Measurements from ENCODE around the gene ST7L. TPM values are rescaled to one million over a fixed set of nuclear protein-coding genes. Genes with fewer than 3 reads are reported as not detected.
A peak's percentile ranks its signal among the peaks of the same experiment; 100 is the strongest.

Gene ST7L
- total and polyA plus RNA-seq, 2 of the 4 experiments (the other 2 are of a cell fraction): 7.7 to 14.7 TPM

GRCh38 chr1:112501810-112502641 lies 116.9 kb downstream of the ST7L start (continued):
- TF ChIP-seq POLR2A (IDR thresholded peaks at IDR 0.05; ENCODE audit: low read depth, low read length): no peak
- no peak for TF ChIP-seq FOS (IDR thresholded peaks at IDR 0.05; ENCODE audit: low read depth, low read length)
- TF ChIP-seq RAD21 (IDR thresholded peaks at IDR 0.05; ENCODE audit: low read length): peak; percentile 77
- no peak for TF ChIP-seq MAFK (IDR thresholded peaks at IDR 0.05; ENCODE audit: low read depth, low read length)

DNA sequence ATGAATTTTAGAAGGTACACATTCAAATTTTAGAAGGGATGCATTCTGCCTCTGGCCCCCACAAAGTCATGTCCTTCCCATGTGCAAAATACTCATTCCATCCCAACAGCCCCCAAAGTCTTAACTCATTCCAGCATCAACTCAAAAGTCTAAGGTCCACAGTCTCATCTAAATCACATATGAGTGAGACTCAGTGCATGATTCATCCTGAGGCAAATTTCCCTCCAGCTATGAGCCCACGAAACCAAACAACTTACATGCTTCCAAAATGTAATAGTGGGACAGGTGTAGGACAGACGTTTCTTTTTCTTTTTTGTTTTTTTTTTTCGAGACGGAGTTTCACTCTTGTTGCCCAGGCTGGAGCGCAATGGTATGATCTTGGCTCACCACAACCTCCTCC lies 122.7 kb downstream of the ST7L start:
- Histone ChIP-seq H4K8ac (ENCODE audit: low read depth in 2 of 2, low read length in 2 of 2) (no peak overlapping the region), H3K9me1 (ENCODE audit: insufficient read depth, low read length) (no peaks in the 10 kb centered on the region), H3K4me1 (ENCODE audit: control insufficient read depth, insufficient read depth, low read length) (no peaks in the 10 kb centered on the region), H3K56ac (ENCODE audit: extremely low read depth, insufficient read depth, low read length) (no peak overlapping the region), H3K14ac (replicated peaks; ENCODE audit: low read depth, low read length) (no peak overlapping the region), H3K4me2 (ENCODE audit: low read depth, low read length) (no peak overlapping the region), H2AK9ac (replicated peaks; ENCODE audit: low read depth, low read length, poor library complexity) (no peak overlapping the region), H3K18ac (ENCODE audit: low read depth, low read length) (no peak overlapping the region), H3K27me3 (ENCODE audit: control insufficient read depth, insufficient read depth, low read length) (no peaks in the 10 kb centered on the region), H3K27ac (ENCODE audit: insufficient read depth, low read length) (no peak overlapping the region), H4K91ac (ENCODE audit: insufficient read depth, low read depth, low read length) (no peak overlapping the region), H2BK15ac (ENCODE audit: low read depth, low read length) (no peak overlapping the region), H4K20me1 (ENCODE audit: insufficient read depth, low read length) (no peaks in the 10 kb centered on the region), H2BK5ac (ENCODE audit: low read depth, low read length, poor library complexity, severe bottlenecking) (no peak overlapping the region), H3K23ac (ENCODE audit: low read depth, low read length) (no peak overlapping the region), H2BK120ac (ENCODE audit: low read depth, low read length) (no peak overlapping the region), H3K4me3 (ENCODE audit: insufficient read depth, low read depth, low read length) (no peak overlapping the region), H3K36me3 (ENCODE audit: control insufficient read depth, insufficient read depth, low read length) (no peaks in the 10 kb centered on the region), H2BK20ac (ENCODE audit: low read depth, low read length) (no peak overlapping the region), H2AK5ac (ENCODE audit: low read depth, low read length) (no peak overlapping the region), H3K4ac (ENCODE audit: low read depth, low read length) (no peak overlapping the region), H3K79me1 (ENCODE audit: low read depth in 1 of 2, low read length in 2 of 2) (no peaks in the 10 kb centered on the region), H3K9me3 (ENCODE audit: control insufficient read depth, insufficient read depth, low read length) (no peaks in the 10 kb centered on the region), H4K5ac (ENCODE audit: low read depth, low read length) (no peak overlapping the region), H3K9ac (ENCODE audit: low read depth, low read length) (no peak overlapping the region), H2AFZ (replicated peaks; ENCODE audit: low read length, poor library complexity) (no peak overlapping the region)
- in situ Hi-C loops (cut with MboI; ENCODE audit: low sequenced_read_pairs) (no loop called here), intact Hi-C loops (cut with micrococcal nuclease) (no loop called here), dilution Hi-C loops (cut with HindIII; ENCODE audit: low sequenced_read_pairs, unreplicated experiment) (no loop called here)
- no TSS peak for BruUV-seq (replicated peaks)
- CTCF ChIA-PET: no interaction called here
- ATAC-seq (ENCODE audit: low read depth): peak; percentile 40; the same call in 1 of the 2 replicates
- WGBS, 2 experiments (ENCODE audit: extremely low coverage in 2 of 2, insufficient read length in 1 of 2): no CpG with 5 or more reads among the region's 5 CpGs
- POLR2A ChIA-PET (ENCODE audit: unreplicated experiment): interaction anchor here (0.6 kb wide), 1 partner anchor 138 kb away, joined by 3 read pairs; no protein-coding TSS in a partner anchor
- DNase-seq: peak; percentile 36
- TF ChIP-seq CHD1 (IDR thresholded peaks at IDR 0.05; ENCODE audit: low read depth, low read length): no peak
- no peak for TF ChIP-seq POLR2A (IDR thresholded peaks at IDR 0.05; ENCODE audit: low read depth, low read length)
- TF ChIP-seq CEBPB (IDR thresholded peaks at IDR 0.05; ENCODE audit: low read depth, low read length): no peak
- TF ChIP-seq BHLHE40 (IDR thresholded peaks at IDR 0.05; ENCODE audit: low read depth, low read length): no peak
- TF ChIP-seq, protein P1, sequence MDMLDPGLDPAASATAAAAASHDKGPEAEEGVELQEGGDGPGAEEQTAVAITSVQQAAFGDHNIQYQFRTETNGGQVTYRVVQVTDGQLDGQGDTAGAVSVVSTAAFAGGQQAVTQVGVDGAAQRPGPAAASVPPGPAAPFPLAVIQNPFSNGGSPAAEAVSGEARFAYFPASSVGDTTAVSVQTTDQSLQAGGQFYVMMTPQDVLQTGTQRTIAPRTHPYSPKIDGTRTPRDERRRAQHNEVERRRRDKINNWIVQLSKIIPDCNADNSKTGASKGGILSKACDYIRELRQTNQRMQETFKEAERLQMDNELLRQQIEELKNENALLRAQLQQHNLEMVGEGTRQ (IDR thresholded peaks at IDR 0.05; ENCODE audit: low read depth, low read length): no peak
- no peak for TF ChIP-seq MAZ (IDR thresholded peaks at IDR 0.05; ENCODE audit: borderline replicate concordance, low read depth, low read length)
- no peak for TF ChIP-seq MAFK (IDR thresholded peaks at IDR 0.05; ENCODE audit: low read depth, low read length)
- TF ChIP-seq NFE2L2 (IDR thresholded peaks at IDR 0.05; ENCODE audit: low read depth, low read length): no peak
- no peak for TF ChIP-seq ELK1 (IDR thresholded peaks at IDR 0.05; ENCODE audit: borderline replicate concordance, low read depth, low read length)
- TF ChIP-seq, protein P2, sequence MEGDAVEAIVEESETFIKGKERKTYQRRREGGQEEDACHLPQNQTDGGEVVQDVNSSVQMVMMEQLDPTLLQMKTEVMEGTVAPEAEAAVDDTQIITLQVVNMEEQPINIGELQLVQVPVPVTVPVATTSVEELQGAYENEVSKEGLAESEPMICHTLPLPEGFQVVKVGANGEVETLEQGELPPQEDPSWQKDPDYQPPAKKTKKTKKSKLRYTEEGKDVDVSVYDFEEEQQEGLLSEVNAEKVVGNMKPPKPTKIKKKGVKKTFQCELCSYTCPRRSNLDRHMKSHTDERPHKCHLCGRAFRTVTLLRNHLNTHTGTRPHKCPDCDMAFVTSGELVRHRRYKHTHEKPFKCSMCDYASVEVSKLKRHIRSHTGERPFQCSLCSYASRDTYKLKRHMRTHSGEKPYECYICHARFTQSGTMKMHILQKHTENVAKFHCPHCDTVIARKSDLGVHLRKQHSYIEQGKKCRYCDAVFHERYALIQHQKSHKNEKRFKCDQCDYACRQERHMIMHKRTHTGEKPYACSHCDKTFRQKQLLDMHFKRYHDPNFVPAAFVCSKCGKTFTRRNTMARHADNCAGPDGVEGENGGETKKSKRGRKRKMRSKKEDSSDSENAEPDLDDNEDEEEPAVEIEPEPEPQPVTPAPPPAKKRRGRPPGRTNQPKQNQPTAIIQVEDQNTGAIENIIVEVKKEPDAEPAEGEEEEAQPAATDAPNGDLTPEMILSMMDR (conservative IDR thresholded peaks at IDR 0.05; ENCODE audit: low read depth, low read length): no peak
- TF ChIP-seq SMC3 (IDR thresholded peaks at IDR 0.05; ENCODE audit: low read depth, low read length): no peak

All from IMR-90 (cell line).